Activated naive CD8-positive, alpha-beta T cell treated with anti-CD3 and anti-CD28 coated beads for 36 hours (primary cell): Measurements from ENCODE around the gene ANKRD16. TPM values are rescaled to one million over a fixed set of nuclear protein-coding genes. Genes with fewer than 3 reads are reported as not detected.
"Not testable (repeated sequence)": the region's sequence is repeated elsewhere in the genome, so short reads cannot be mapped to it uniquely, and the experiment has no call there.

ENCODE experiments used
- DNase-seq: peaks from one replicate; pipeline ENCODE4 v3.0.0; 2021
- H3K27ac Mint-ChIP-seq: one replicate; pipeline ENCODE4 v1.8.0; 2022; ENCODE audit warnings: mild to moderate bottlenecking, moderate library complexity, mixed read lengths
- H3K27me3 Mint-ChIP-seq: one replicate; pipeline ENCODE4 v1.8.0; 2022; ENCODE audit warnings: mild to moderate bottlenecking, mixed read lengths
- H3K36me3 Mint-ChIP-seq: one replicate; pipeline ENCODE4 v1.8.0; 2021; ENCODE audit warnings: mild to moderate bottlenecking, mixed read lengths
- H3K4me1 Mint-ChIP-seq: one replicate; pipeline ENCODE4 v1.8.0; 2021; ENCODE audit warnings: mixed read lengths
- H3K4me3 Mint-ChIP-seq: one replicate; pipeline ENCODE4 v1.8.0; 2022; ENCODE audit warnings: mild to moderate bottlenecking, moderate library complexity, mixed read lengths
- H3K9me3 Mint-ChIP-seq: one replicate; pipeline ENCODE4 v1.8.0; 2022; ENCODE audit warnings: mixed read lengths
- total RNA-seq, 2 experiments: library from RNA; stranded (reverse); gene quantifications; one replicate each; pipeline ENCODE4 v1.2.3, GENCODE V29; 2021

ANKRD16 gene
- total RNA-seq, 2 experiments from 2014 or later: 9.1 to 9.4 TPM

GRCh38 chr10:5895365-5895764 is 5.7 kb upstream of the ANKRD16 start:
- peak overlapping the region; percentile 10 for H3K27ac Mint-ChIP-seq
- peaks cover 32% of the 10 kb centered on the region for H3K4me1 Mint-ChIP-seq
- H3K27me3 Mint-ChIP-seq: no peaks in the 10 kb centered on the region
- peaks cover 58% of the 10 kb centered on the region for H3K36me3 Mint-ChIP-seq
- DNase-seq: no peak
- no peak overlapping the region for H3K4me3 Mint-ChIP-seq
- peaks cover 9% of the 10 kb centered on the region for H3K9me3 Mint-ChIP-seq

GRCh38 chr10:5894873-5895272 is 5.2 kb upstream of the ANKRD16 start:
- H3K9me3 Mint-ChIP-seq: peaks cover 9% of the 10 kb centered on the region
- H3K4me1 Mint-ChIP-seq: peaks cover 32% of the 10 kb centered on the region
- H3K36me3 Mint-ChIP-seq: peaks cover 58% of the 10 kb centered on the region
- no peak overlapping the region for H3K27ac Mint-ChIP-seq
- H3K4me3 Mint-ChIP-seq: no peak overlapping the region
- H3K27me3 Mint-ChIP-seq: no peaks in the 10 kb centered on the region
- no peak for DNase-seq

- Mint-ChIP-seq H3K9me3 (peaks cover 9% of the 10 kb centered on the region), H3K27ac (no peak overlapping the region), H3K36me3 (peaks cover 58% of the 10 kb centered on the region), H3K4me3 (no peak overlapping the region), H3K4me1 (peaks cover 32% of the 10 kb centered on the region), H3K27me3 (no peaks in the 10 kb centered on the region)
- DNase-seq: no peak
Observed at GRCh38 chr10:5894403-5894802, 4.7 kb upstream of the ANKRD16 start.

- H3K4me1 Mint-ChIP-seq: peaks cover 37% of the 10 kb centered on the region
- no peaks in the 10 kb centered on the region for H3K27me3 Mint-ChIP-seq
- no peak overlapping the region for H3K4me3 Mint-ChIP-seq
- H3K27ac Mint-ChIP-seq: no peak overlapping the region
- peaks cover 9% of the 10 kb centered on the region for H3K9me3 Mint-ChIP-seq
- peaks cover 51% of the 10 kb centered on the region for H3K36me3 Mint-ChIP-seq
- DNase-seq: no peak
Observed at GRCh38 chr10:5893321-5893720, 3.6 kb upstream of the ANKRD16 start.

GRCh38 chr10:5892007-5892406 is 2.3 kb upstream of the ANKRD16 start:
- H3K9me3 Mint-ChIP-seq: no peaks in the 10 kb centered on the region
- H3K4me1 Mint-ChIP-seq: peaks cover 46% of the 10 kb centered on the region
- H3K27me3 Mint-ChIP-seq: no peaks in the 10 kb centered on the region
- no peak for DNase-seq
- H3K36me3 Mint-ChIP-seq: peaks cover 43% of the 10 kb centered on the region
- no peak overlapping the region for H3K27ac Mint-ChIP-seq
- peak overlapping the region; percentile 47 for H3K4me3 Mint-ChIP-seq

- Mint-ChIP-seq H3K27me3 (no peaks in the 10 kb centered on the region), H3K9me3 (no peaks in the 10 kb centered on the region), H3K36me3 (peaks cover 39% of the 10 kb centered on the region), H3K27ac (peak overlapping the region; percentile 55), H3K4me3 (peak overlapping the region; percentile 94), H3K4me1 (peaks cover 49% of the 10 kb centered on the region)
- DNase-seq: no peak
Observed at GRCh38 chr10:5891009-5891408, 1.3 kb upstream of the ANKRD16 start.

GRCh38 chr10:5890452-5890915 is 791 bp upstream of the ANKRD16 start:
- peak; percentile 39 for DNase-seq
- Mint-ChIP-seq H3K27me3 (no peaks in the 10 kb centered on the region), H3K4me3 (peak overlapping the region; percentile 94), H3K4me1 (peaks cover 44% of the 10 kb centered on the region), H3K9me3 (no peaks in the 10 kb centered on the region), H3K27ac (peak overlapping the region; percentile 55), H3K36me3 (peaks cover 41% of the 10 kb centered on the region)

GRCh38 chr10:5888843-5889623 is 660 bp downstream of the ANKRD16 start:
- Mint-ChIP-seq H3K27ac (peak overlapping the region; percentile 75), H3K27me3 (no peaks in the 10 kb centered on the region), H3K9me3 (no peaks in the 10 kb centered on the region), H3K36me3 (peaks cover 37% of the 10 kb centered on the region), H3K4me3 (peak overlapping the region; percentile 91), H3K4me1 (peaks cover 40% of the 10 kb centered on the region)
- DNase-seq: peak; percentile 67

- no peak overlapping the region for H3K27ac Mint-ChIP-seq
- peak overlapping the region; percentile 91 for H3K4me3 Mint-ChIP-seq
- H3K9me3 Mint-ChIP-seq: no peaks in the 10 kb centered on the region
- no peak for DNase-seq
- peaks cover 35% of the 10 kb centered on the region for H3K36me3 Mint-ChIP-seq
- no peaks in the 10 kb centered on the region for H3K27me3 Mint-ChIP-seq
- H3K4me1 Mint-ChIP-seq: peaks cover 40% of the 10 kb centered on the region
Observed at GRCh38 chr10:5888351-5888750, 1.3 kb downstream of the ANKRD16 start.

- Mint-ChIP-seq H3K4me1 (peaks cover 37% of the 10 kb centered on the region), H3K27ac (no peak overlapping the region), H3K9me3 (no peaks in the 10 kb centered on the region), H3K27me3 (no peaks in the 10 kb centered on the region), H3K36me3 (peaks cover 33% of the 10 kb centered on the region), H3K4me3 (peak overlapping the region; percentile 91)
- no peak for DNase-seq
Observed at GRCh38 chr10:5887641-5888040, 2.1 kb downstream of the ANKRD16 start.

GRCh38 chr10:5887029-5887428 is 2.7 kb downstream of the ANKRD16 start:
- Mint-ChIP-seq H3K27me3 (no peaks in the 10 kb centered on the region), H3K9me3 (no peaks in the 10 kb centered on the region), H3K27ac (no peak overlapping the region), H3K36me3 (peaks cover 29% of the 10 kb centered on the region), H3K4me3 (peak overlapping the region; percentile 1), H3K4me1 (peaks cover 31% of the 10 kb centered on the region)
- DNase-seq: no peak

- Mint-ChIP-seq H3K4me1 (peaks cover 20% of the 10 kb centered on the region), H3K9me3 (no peaks in the 10 kb centered on the region), H3K27ac (no peak overlapping the region), H3K36me3 (peaks cover 21% of the 10 kb centered on the region), H3K4me3 (no peak overlapping the region), H3K27me3 (no peaks in the 10 kb centered on the region)
- no peak for DNase-seq
Observed at GRCh38 chr10:5885619-5886018, 4.1 kb downstream of the ANKRD16 start.

- H3K4me1 Mint-ChIP-seq: peaks cover 13% of the 10 kb centered on the region
- peaks cover 25% of the 10 kb centered on the region for H3K36me3 Mint-ChIP-seq
- H3K4me3 Mint-ChIP-seq: no peak overlapping the region
- no peaks in the 10 kb centered on the region for H3K27me3 Mint-ChIP-seq
- DNase-seq: no peak
- no peak overlapping the region for H3K27ac Mint-ChIP-seq
- no peaks in the 10 kb centered on the region for H3K9me3 Mint-ChIP-seq
Observed at GRCh38 chr10:5882961-5883360, 6.7 kb downstream of the ANKRD16 start.

GRCh38 chr10:5877041-5877440 is 12.7 kb downstream of the ANKRD16 start:
- not testable (repeated sequence) for H3K27ac Mint-ChIP-seq, H3K4me3 Mint-ChIP-seq

GRCh38 chr10:5876181-5876768 is 13.4 kb downstream of the ANKRD16 start:
- H3K36me3 Mint-ChIP-seq: peaks cover 6% of the 10 kb centered on the region
- H3K4me3 Mint-ChIP-seq: no peak overlapping the region
- DNase-seq: no peak
- peaks cover 8% of the 10 kb centered on the region for H3K4me1 Mint-ChIP-seq
- no peaks in the 10 kb centered on the region for H3K9me3 Mint-ChIP-seq
- H3K27ac Mint-ChIP-seq: no peak overlapping the region
- H3K27me3 Mint-ChIP-seq: no peaks in the 10 kb centered on the region

More at GRCh38 chr10:5877041-5877440, 12.7 kb downstream of the ANKRD16 start:
- H3K27me3 Mint-ChIP-seq, H3K36me3 Mint-ChIP-seq, DNase-seq, H3K9me3 Mint-ChIP-seq, H3K4me1 Mint-ChIP-seq: not testable (repeated sequence)
